Measurements from ENCODE around the gene CSNK1G2.

The CSNK1G2 gene

GRCh38 chr19:2026770-2027169 lies 85.8 kb downstream of the CSNK1G2 start:
- H3K4me3 ChIP-seq, result no peak overlapping the region
- TF ChIP-seq EZH2 (IDR thresholded peaks at IDR 0.05), result no peak
- no peak for TF ChIP-seq POLR2AphosphoS5 (IDR thresholded peaks at IDR 0.05; ENCODE audit: borderline replicate concordance, low read depth, low read length)
- no peak for TF ChIP-seq FOXP2 (optimal IDR thresholded peaks at IDR 0.05; ENCODE audit: control extremely low read depth, extremely low read length, insufficient read depth)
- H3K27ac ChIP-seq, result no peak overlapping the region
- no peak for DNase-seq (ENCODE audit: low read depth, low spot score)
- no peaks in the 10 kb centered on the region for H3K36me3 ChIP-seq (ENCODE audit: insufficient read depth, low read length)
- no peaks in the 10 kb centered on the region for H3K9me3 ChIP-seq (ENCODE audit: low read depth, low read length)
- no peak overlapping the region for H3K9ac ChIP-seq (ENCODE audit: insufficient read length)

- Histone ChIP-seq H3K9me3 (ENCODE audit: low read depth, low read length) (no peaks in the 10 kb centered on the region), H3K36me3 (ENCODE audit: insufficient read depth, low read length) (no peaks in the 10 kb centered on the region), H3K4me3 (no peak overlapping the region), H3K27ac (no peak overlapping the region), H3K9ac (ENCODE audit: insufficient read length) (no peak overlapping the region)
- DNase-seq (ENCODE audit: low read depth, low spot score), result no peak
- no peak for TF ChIP-seq EZH2 (IDR thresholded peaks at IDR 0.05)
- no peak for TF ChIP-seq POLR2AphosphoS5 (IDR thresholded peaks at IDR 0.05; ENCODE audit: borderline replicate concordance, low read depth, low read length)
- TF ChIP-seq FOXP2 (optimal IDR thresholded peaks at IDR 0.05; ENCODE audit: control extremely low read depth, extremely low read length, insufficient read depth), result no peak
Observed at GRCh38 chr19:2027361-2027760, 86.4 kb downstream of the CSNK1G2 start.

Data from SK-N-MC (cell line).